Measurements from ENCODE around the gene CNPPD1.

The CNPPD1 gene

DNA sequence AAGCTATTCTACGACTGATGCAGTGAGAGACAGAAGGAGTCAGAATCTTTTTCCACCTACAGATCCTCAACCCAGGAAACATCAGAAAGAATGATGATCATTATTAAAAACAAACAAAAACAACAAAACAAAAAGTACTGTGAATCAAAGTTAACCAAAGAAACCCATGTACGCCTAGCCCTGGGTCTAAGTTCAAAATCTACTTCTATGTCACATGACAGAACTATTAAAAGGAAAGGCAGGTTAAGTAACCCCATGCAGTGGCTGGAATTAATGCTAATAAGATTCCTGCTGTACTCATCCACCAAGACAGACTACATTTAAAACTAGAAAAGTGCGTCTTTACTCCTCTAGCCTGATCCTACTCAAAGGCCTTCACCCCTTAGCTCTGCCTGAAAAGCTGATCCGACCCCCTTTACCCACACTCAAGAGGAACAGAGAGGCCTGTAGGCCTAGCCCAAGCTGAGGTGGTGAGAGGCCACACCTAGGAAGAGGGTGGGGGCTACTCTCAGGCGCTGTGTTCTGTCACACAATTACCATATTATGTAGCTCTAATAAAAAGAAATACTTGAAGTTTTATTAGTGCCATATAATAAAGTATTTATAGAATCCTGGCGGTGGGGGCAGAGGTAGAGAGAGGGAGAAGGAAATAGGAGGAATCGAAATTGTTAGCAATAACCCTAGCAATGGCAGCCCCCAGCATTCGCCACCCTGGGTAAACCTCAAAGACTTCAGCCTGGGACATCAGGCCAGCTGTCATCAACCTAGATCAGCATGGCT, 53.2 kb downstream of the CNPPD1 start:
- TF ChIP-seq, protein P1, sequence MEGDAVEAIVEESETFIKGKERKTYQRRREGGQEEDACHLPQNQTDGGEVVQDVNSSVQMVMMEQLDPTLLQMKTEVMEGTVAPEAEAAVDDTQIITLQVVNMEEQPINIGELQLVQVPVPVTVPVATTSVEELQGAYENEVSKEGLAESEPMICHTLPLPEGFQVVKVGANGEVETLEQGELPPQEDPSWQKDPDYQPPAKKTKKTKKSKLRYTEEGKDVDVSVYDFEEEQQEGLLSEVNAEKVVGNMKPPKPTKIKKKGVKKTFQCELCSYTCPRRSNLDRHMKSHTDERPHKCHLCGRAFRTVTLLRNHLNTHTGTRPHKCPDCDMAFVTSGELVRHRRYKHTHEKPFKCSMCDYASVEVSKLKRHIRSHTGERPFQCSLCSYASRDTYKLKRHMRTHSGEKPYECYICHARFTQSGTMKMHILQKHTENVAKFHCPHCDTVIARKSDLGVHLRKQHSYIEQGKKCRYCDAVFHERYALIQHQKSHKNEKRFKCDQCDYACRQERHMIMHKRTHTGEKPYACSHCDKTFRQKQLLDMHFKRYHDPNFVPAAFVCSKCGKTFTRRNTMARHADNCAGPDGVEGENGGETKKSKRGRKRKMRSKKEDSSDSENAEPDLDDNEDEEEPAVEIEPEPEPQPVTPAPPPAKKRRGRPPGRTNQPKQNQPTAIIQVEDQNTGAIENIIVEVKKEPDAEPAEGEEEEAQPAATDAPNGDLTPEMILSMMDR (IDR thresholded peaks at IDR 0.05): no peak
- Histone ChIP-seq H3K36me3 (no peaks in the 10 kb centered on the region), H3K27ac (no peak overlapping the region), H3K4me3 (ENCODE audit: low read depth in 1 of 2, low read length in 1 of 2) (no peak overlapping the region), H3K4me1 (ENCODE audit: control insufficient read depth in 1 of 2, insufficient read depth in 1 of 2, low read depth in 1 of 2, low read length in 1 of 2) (no peaks in the 10 kb centered on the region), H3K9me3 (no peaks in the 10 kb centered on the region), H3K27me3 (no peaks in the 10 kb centered on the region)

DNA sequence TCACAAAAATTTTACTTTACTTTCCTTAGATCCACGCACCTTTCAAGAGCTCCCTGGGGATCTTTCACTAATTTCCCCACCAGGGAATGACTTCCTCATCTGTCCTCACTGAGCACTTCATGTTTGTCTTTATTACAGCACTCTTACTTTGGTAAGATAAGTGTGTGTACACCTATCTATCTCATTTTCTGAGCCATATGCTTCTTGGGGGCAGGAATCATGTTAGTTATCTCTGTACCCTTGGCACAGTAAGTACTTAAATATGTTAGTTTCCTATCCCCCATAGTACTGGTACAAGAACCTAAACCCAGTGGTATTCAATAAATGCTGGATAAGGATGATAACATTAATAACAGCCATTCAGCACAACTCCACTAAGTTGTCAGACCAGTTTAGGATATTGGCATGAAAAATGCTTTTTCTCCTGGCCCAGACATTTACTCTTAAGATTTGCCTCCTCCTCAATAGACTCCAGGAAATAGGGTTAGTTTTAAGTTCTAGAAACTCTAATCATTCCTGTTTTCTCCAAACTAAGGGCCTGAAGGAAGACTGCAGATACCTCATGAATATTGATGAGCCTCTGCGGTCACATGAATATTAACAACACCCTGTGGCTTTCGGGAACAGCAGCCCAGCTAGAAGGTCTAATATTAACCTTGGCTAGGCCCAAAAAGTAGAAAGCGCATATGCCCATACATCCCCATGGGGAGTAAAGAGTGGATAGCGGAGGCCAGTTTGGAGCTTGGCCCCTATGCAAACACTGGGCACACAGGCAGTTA, 54.3 kb downstream of the CNPPD1 start:
- no peaks in the 10 kb centered on the region for H3K4me1 ChIP-seq (ENCODE audit: control insufficient read depth in 1 of 2, insufficient read depth in 1 of 2, low read depth in 1 of 2, low read length in 1 of 2)
- H3K36me3 ChIP-seq: no peaks in the 10 kb centered on the region
- no peak overlapping the region for H3K4me3 ChIP-seq (ENCODE audit: low read depth in 1 of 2, low read length in 1 of 2)
- H3K27ac ChIP-seq: no peak overlapping the region
- no peaks in the 10 kb centered on the region for H3K27me3 ChIP-seq
- TF ChIP-seq, protein P1 (IDR thresholded peaks at IDR 0.05): no peak
- H3K9me3 ChIP-seq: no peaks in the 10 kb centered on the region

Data from neutrophil (primary cell).